Measurements from ENCODE around the gene OR4D6. TPM values are rescaled to one million over a fixed set of nuclear protein-coding genes. Genes with fewer than 3 reads are reported as not detected.

OR4D6 gene
- polyA plus RNA-seq, 1 donor from 2014 or later = not detected

DNA sequence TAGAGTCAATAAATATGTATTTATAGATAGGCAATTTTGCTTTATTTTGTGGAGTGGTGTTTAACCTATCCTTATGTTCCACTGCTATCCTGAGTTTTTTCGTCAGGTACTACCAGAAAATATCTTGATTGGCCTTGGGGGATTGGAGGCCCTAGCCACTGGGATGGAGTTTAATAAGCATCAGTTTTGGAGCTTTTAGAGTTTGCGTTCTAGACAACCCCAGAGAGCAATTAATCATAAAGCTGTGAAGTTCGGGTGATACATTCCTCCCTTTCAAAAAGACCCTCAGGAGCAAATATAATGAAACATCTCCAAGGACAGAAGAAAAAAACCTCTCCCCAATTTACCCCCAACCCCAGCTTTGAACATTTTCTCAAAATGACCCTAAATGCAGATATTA, 20.6 kb upstream of the OR4D6 start, which contains the start of gene OR5A1:
TSS of gene OR5A1 (plus strand) at position 301 of the 400 bp plus-strand sequence. CDS start 6,700 bp downstream, outside the sequence.
- Histone ChIP-seq H3K4me3 (ENCODE audit: low read length) (no peak within 1 kb of the TSS), H4K20me1 (ENCODE audit: insufficient read depth) (no peaks in the 10 kb centered on the region), H3F3A (ENCODE audit: insufficient read depth, low read length, poor library complexity, severe bottlenecking) (no peaks in the 10 kb centered on the region), H3K27me3 (ENCODE audit: insufficient read depth, low read depth, low read length) (no peaks in the 10 kb centered on the region), H3K9me3 (ENCODE audit: low read length) (no peaks in the 10 kb centered on the region), H3K4me2 (ENCODE audit: low read length) (no peak within 1 kb of the TSS), H3K27ac (ENCODE audit: low read length) (no peak within 1 kb of the TSS), H3K79me2 (replicated peaks; ENCODE audit: insufficient read depth, low read length) (no peaks in the 10 kb centered on the region), H3K36me3 (ENCODE audit: insufficient read depth, low read length) (no peaks in the 10 kb centered on the region), H2AFZ (ENCODE audit: low read depth, low read length) (no peak within 1 kb of the TSS), H3K9ac (ENCODE audit: low read length) (no peak within 1 kb of the TSS), H3K9me2 (ENCODE audit: insufficient read depth, low read length) (no peaks in the 10 kb centered on the region)
- TF ChIP-seq EZH2 (IDR thresholded peaks at IDR 0.05; ENCODE audit: borderline replicate concordance, insufficient read depth, low read length, poor library complexity, severe bottlenecking) = no peak
- TF ChIP-seq TAF1 (IDR thresholded peaks at IDR 0.05; ENCODE audit: low read depth) = no peak
- TF ChIP-seq EP300 (conservative IDR thresholded peaks at IDR 0.05; ENCODE audit: poor library complexity, severe bottlenecking) = no peak
- TF ChIP-seq RAD21 (conservative IDR thresholded peaks at IDR 0.05) = no peak
- no peak for TF ChIP-seq REST (IDR thresholded peaks at IDR 0.05; ENCODE audit: borderline replicate concordance)
- no peak for TF ChIP-seq SMC3 (conservative IDR thresholded peaks at IDR 0.05; ENCODE audit: poor library complexity)
- TF ChIP-seq MXI1 (conservative IDR thresholded peaks at IDR 0.05; ENCODE audit: poor library complexity, severe bottlenecking) = no peak
- no peak for TF ChIP-seq CTCF (IDR thresholded peaks at IDR 0.05; ENCODE audit: poor library complexity, severe bottlenecking)
- TF ChIP-seq POLR2AphosphoS5 (IDR thresholded peaks at IDR 0.05) = no peak

DNA sequence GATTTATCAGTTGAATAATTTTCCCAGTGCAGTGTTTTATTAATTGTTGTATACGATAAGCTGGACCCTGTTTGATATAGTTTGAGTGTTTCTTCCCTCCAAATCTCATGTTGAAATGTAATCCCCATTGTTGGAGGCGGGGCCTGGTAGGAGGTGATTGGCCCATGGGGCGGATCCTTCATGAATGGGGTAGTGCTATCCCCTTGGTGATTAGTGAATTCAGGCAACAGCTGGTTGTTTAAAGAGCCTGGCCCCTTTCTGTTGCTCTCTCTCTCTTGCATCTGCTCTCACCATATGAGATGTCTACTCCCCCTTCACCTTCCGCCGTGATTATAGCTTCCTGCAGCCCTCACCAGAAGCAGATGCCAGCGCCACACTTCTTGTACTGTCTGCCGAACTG, 19.0 kb upstream of the OR4D6 start:
- no peak overlapping the region for H3K4me3 ChIP-seq (ENCODE audit: low read length)
- no peak overlapping the region for H3K4me2 ChIP-seq (ENCODE audit: low read length)

More for the DNA sequence above, 19.0 kb upstream of the OR4D6 start:
- H3K9ac ChIP-seq (ENCODE audit: low read length) = no peak overlapping the region
- H3K27ac ChIP-seq (ENCODE audit: low read length) = no peak overlapping the region
- no peak overlapping the region for H2AFZ ChIP-seq (ENCODE audit: low read depth, low read length)
- no peaks in the 10 kb centered on the region for H3F3A ChIP-seq (ENCODE audit: insufficient read depth, low read length, poor library complexity, severe bottlenecking)
- no peaks in the 10 kb centered on the region for H3K9me3 ChIP-seq (ENCODE audit: low read length)
- H3K36me3 ChIP-seq (ENCODE audit: insufficient read depth, low read length) = no peaks in the 10 kb centered on the region
- no peaks in the 10 kb centered on the region for H4K20me1 ChIP-seq (ENCODE audit: insufficient read depth)
- no peaks in the 10 kb centered on the region for H3K27me3 ChIP-seq (ENCODE audit: insufficient read depth, low read depth, low read length)
- no peaks in the 10 kb centered on the region for H3K9me2 ChIP-seq (ENCODE audit: insufficient read depth, low read length)
- no peak for TF ChIP-seq EZH2 (IDR thresholded peaks at IDR 0.05; ENCODE audit: borderline replicate concordance, insufficient read depth, low read length, poor library complexity, severe bottlenecking)
- no peak for TF ChIP-seq REST (IDR thresholded peaks at IDR 0.05; ENCODE audit: borderline replicate concordance)
- no peak for TF ChIP-seq EP300 (conservative IDR thresholded peaks at IDR 0.05; ENCODE audit: poor library complexity, severe bottlenecking)
- no peak for TF ChIP-seq CTCF (IDR thresholded peaks at IDR 0.05; ENCODE audit: poor library complexity, severe bottlenecking)
- TF ChIP-seq RAD21 (conservative IDR thresholded peaks at IDR 0.05) = no peak
- TF ChIP-seq MXI1 (conservative IDR thresholded peaks at IDR 0.05; ENCODE audit: poor library complexity, severe bottlenecking) = no peak
- no peak for TF ChIP-seq TAF1 (IDR thresholded peaks at IDR 0.05; ENCODE audit: low read depth)
- no peak for TF ChIP-seq SMC3 (conservative IDR thresholded peaks at IDR 0.05; ENCODE audit: poor library complexity)
- no peak for TF ChIP-seq POLR2AphosphoS5 (IDR thresholded peaks at IDR 0.05)
- no peaks in the 10 kb centered on the region for H3K79me2 ChIP-seq (replicated peaks; ENCODE audit: insufficient read depth, low read length)
